ENCODE data around the gene TMEM242.

GRCh38 chr6:157246771-157247484, 76.4 kb downstream of the TMEM242 start:
- TF ChIP-seq CTCF (IDR thresholded peaks at IDR 0.05), result no peak
- TF ChIP-seq EP300 (IDR thresholded peaks at IDR 0.05), result no peak
- no peak for TF ChIP-seq POLR2AphosphoS5 (IDR thresholded peaks at IDR 0.05)
